Testis (tissue), 2 donors: Measurements from ENCODE around the gene FCRL2.

Experiments
- CTCF ChIP-seq, 3 experiments: fragments of 450-650 bp in 2 of 3; fragments of 200-600 bp in 1 of 3; sonication (generic) in 1 of 3; IDR thresholded peaks; one replicate each; pipeline ENCODE4 v1.5.1; 2016 to 2019; ENCODE audit warnings: antibody characterized with exemption in 3 of 3, mild to moderate bottlenecking in 2 of 3, moderate library complexity in 1 of 3
- POLR2A ChIP-seq: fragments of 450-650 bp; IDR thresholded peaks from one replicate; pipeline ENCODE4 v1.6.1; 2017; ENCODE audit warnings: antibody characterized with exemption, mild to moderate bottlenecking, moderate library complexity

GRCh38 chr1:157766792-157767191 lies 10.1 kb downstream of the FCRL2 start:
- no peak for TF ChIP-seq POLR2A
- TF ChIP-seq CTCF (IDR thresholded peaks at IDR 0.05): no peak
